ENCODE data around the gene PICK1.

PICK1 gene

GRCh38 chr22:38122616-38123015, 65.4 kb downstream of the PICK1 start:
- DNase-seq, result no peak

DNA sequence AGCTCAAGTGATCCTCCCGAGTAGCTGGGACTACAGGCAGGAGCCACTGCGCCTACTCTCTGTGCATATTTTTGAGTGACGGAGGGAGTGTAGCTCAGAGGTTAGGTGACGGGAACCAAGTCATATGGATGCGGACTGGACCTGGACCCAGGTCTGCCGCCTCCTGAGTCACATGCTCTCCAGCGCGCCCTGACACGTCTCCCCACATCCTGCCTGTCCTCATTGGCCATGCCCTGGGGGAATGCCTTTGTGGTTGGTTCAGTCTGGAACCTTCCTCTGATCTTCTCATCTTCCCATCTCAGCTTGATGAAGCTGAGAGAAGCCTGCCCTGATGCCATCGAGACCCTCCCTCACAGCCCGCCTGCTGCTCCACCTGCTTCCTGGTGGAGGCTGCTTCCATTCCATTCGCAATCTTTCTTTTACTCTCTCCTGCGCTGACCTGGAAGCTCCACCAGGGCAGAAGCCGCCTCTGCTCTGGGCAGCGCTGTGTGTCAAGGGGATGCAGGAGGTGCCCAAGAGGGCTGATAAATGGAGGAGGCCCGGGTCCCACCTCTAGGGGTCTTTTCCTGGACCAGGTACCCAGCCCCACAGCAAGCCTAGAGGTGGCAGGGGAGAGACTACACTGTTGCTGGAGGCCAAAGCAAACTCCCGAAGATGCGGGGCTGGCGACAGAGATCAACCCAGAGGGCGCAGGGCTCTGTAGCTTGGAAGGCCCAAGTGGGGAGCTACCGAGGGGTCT, 67.2 kb downstream of the PICK1 start:
- DNase-seq, result no peak

- no peak for DNase-seq
Observed at GRCh38 chr22:38125038-38125610, 67.9 kb downstream of the PICK1 start.
